Esophagus squamous epithelium (tissue), 5 donors: ENCODE measurements around the gene PFKFB4. TPM values are rescaled to one million over a fixed set of nuclear protein-coding genes. Genes with fewer than 3 reads are reported as not detected.

Experiments used
- DNase-seq: peaks from one replicate; lab custom pipeline; 2025; lab: John Stamatoyannopoulos, UW
- H3K27ac ChIP-seq, 4 donors: fragments of 200-600 bp; sonication (generic); one replicate each; pipeline ENCODE4 v1.5.1; 2016 to 2019; ENCODE audit warnings: mild to moderate bottlenecking in 1 of 4
- H3K27me3 ChIP-seq, 4 donors: fragments of 200-600 bp; sonication (generic); 1 replicate in 3 of 4; 2 replicates in 1 of 4; pipeline versions ENCODE4 v1.5.1 to v1.6.0; 2017 to 2021; ENCODE audit warnings: antibody characterized with exemption in 1 of 4
- H3K36me3 ChIP-seq, 3 donors: fragments of 200-600 bp; sonication (generic); one replicate each; pipeline ENCODE4 v1.5.1; 2016 to 2019
- H3K4me1 ChIP-seq, 3 donors: fragments of 200-600 bp; sonication (generic); one replicate each; pipeline ENCODE4 v1.5.1; 2017 to 2019
- H3K4me3 ChIP-seq, 4 donors: fragments of 200-600 bp; sonication (generic); 1 replicate in 3 of 4; 2 replicates in 1 of 4; pipeline ENCODE4 v1.5.1; 2016 to 2019; ENCODE audit warnings: mild to moderate bottlenecking in 2 of 4, moderate library complexity in 1 of 4
- H3K9me3 ChIP-seq, 3 donors: fragments of 200-600 bp; sonication (generic); one replicate each; pipeline ENCODE4 v1.5.1; 2016 to 2019
- CTCF ChIP-seq, 6 experiments: fragments of 450-650 bp in 4 of 6; fragments of 200-600 bp in 2 of 6; sonication (generic) in 2 of 6; IDR thresholded peaks; one replicate each; pipeline ENCODE4 v1.5.1; 2016 to 2019; ENCODE audit warnings: antibody characterized with exemption in 6 of 6, mild to moderate bottlenecking in 4 of 6, moderate library complexity in 4 of 6
- POLR2A ChIP-seq, 4 donors: fragments of 450-650 bp; IDR thresholded peaks; one replicate each; pipeline ENCODE4 v1.6.1; 2017; ENCODE audit warnings: antibody characterized with exemption in 4 of 4, mild to moderate bottlenecking in 4 of 4, moderate library complexity in 3 of 4
- WGBS, 2 donors: methylation state at CpG; one replicate each; pipeline ENCODE4 v1.1.5; 2018; 5-methylcytosine and 5-hydroxymethylcytosine counted together
- intact Hi-C: fragments of 100-400 bp; cut with DNase I; formaldehyde crosslinking; loops from one replicate; pipeline ENCODE4 v1.15.0; 2022
- small RNA-seq, 4 donors: library from RNA; depleted of rRNA; stranded (forward); fragments of <200 nt; gene quantifications; one replicate each; pipeline ENCODE3, GENCODE V24; 2016
- total RNA-seq, 4 donors: library from RNA; depleted of rRNA; stranded (reverse); fragments of >200 nt; gene quantifications; one replicate each; pipeline ENCODE4 v1.1.0, GENCODE V29; 2016
- donor health status: DM: yes; HTN: yes; CAD: no.

The PFKFB4 gene
- total RNA-seq, 4 donors from 2014 or later, result 6.7 to 10.2 (median 8.0) TPM

GRCh38 chr3:48468329-48468731, 88.3 kb downstream of the PFKFB4 start:
- intact Hi-C loops, result loop anchor here (5.0 kb wide), 1 partner anchor 34 kb away; the partner anchor contains the start of gene SHISA5
- TF ChIP-seq CTCF (IDR thresholded peaks at IDR 0.05) (no peak), POLR2A (IDR thresholded peaks at IDR 0.05) (no peak)
- H3K36me3 ChIP-seq, result peaks cover 20 to 55% (median 20%) of the 10 kb centered on the region in 3 donors
- H3K4me1 ChIP-seq, result peaks cover 70 to 90% (median 73%) of the 10 kb centered on the region in 3 donors
- peak overlapping the region in 1 of 4 donors; percentile 75 for H3K4me3 ChIP-seq
- H3K27ac ChIP-seq, result peak overlapping the region; percentile 91 to 100 (median 99)
- H3K27me3 ChIP-seq, result no peaks in the 10 kb centered on the region
- no peak for DNase-seq
- no peaks in the 10 kb centered on the region for H3K9me3 ChIP-seq
- WGBS, 2 donors, result 48 to 50% methylated on average over 1 to 4 of the region's 8 CpGs

Small RNAs within 50 kb of the gene (small RNA-seq; reads per million reads assigned to genes)
- 0 reads per million in 4 donors for gene MIR6823

Other genes starting within 250 kb of the PFKFB4 start
- not detected for gene SPINK8, start 223.1 kb downstream of the PFKFB4 start, total RNA-seq
- gene FBXW12, start 184.6 kb downstream of the PFKFB4 start, total RNA-seq, result not detected
- gene PLXNB1, start 126.7 kb downstream of the PFKFB4 start, total RNA-seq, result 100 to 1,000 TPM in 3 of 4 donors, 10 to 100 TPM in 1; 57.7 to 215 (median 128) TPM
- gene CCDC51, start 116.7 kb downstream of the PFKFB4 start, total RNA-seq, result 10 to 100 TPM; 15.1 to 31.3 (median 18.2) TPM
- gene TMA7, start 116.5 kb downstream of the PFKFB4 start, total RNA-seq, result 100 to 1,000 TPM; 293 to 431 (median 357) TPM
- 1 to 10 TPM; 4.8 to 8.9 (median 7.1) TPM for gene ATRIP, start 110.1 kb downstream of the PFKFB4 start, total RNA-seq
- gene SHISA5, start 52.6 kb downstream of the PFKFB4 start, total RNA-seq, result 100 to 1,000 TPM in 2 of 4 donors, 10 to 100 TPM in 2; 71.8 to 138 (median 115) TPM
- 1 to 10 TPM; 2.6 to 5.3 (median 3.4) TPM for gene UCN2, start 7.0 kb upstream of the PFKFB4 start, total RNA-seq
- gene COL7A1, start 38.5 kb upstream of the PFKFB4 start, total RNA-seq, result 100 to 1,000 TPM in 1 of 4 donors, 10 to 100 TPM in 3; 52.8 to 125 (median 69.0) TPM
- gene UQCRC1, start 52.8 kb upstream of the PFKFB4 start, total RNA-seq, result 100 to 1,000 TPM; 213 to 471 (median 356) TPM
- not detected for gene TMEM89, start 65.0 kb upstream of the PFKFB4 start, total RNA-seq
- gene SLC26A6, start 78.7 kb upstream of the PFKFB4 start, total RNA-seq, result 1 to 10 TPM; 7.7 to 9.4 (median 9.0) TPM
- under 1 TPM; 0.31 to 0.76 (median 0.45) TPM for gene CELSR3, start 106.1 kb upstream of the PFKFB4 start, total RNA-seq
- gene NCKIPSD, start 129.1 kb upstream of the PFKFB4 start, total RNA-seq, result 10 to 100 TPM; 12.4 to 16.8 (median 15.0) TPM
- gene IP6K2, start 160.4 kb upstream of the PFKFB4 start, total RNA-seq, result 10 to 100 TPM; 52.1 to 94.6 (median 67.9) TPM